Activated T-cell treated with anti-CD3 and anti-CD28 coated beads for 1 hour (primary cell): Measurements from ENCODE around the gene SPATA46.

Experiments
- DNase-seq: peaks from one replicate; pipeline ENCODE4 v3.0.0-alpha.2; 2020; ENCODE audit warnings: low read depth

The SPATA46 gene

DNA sequence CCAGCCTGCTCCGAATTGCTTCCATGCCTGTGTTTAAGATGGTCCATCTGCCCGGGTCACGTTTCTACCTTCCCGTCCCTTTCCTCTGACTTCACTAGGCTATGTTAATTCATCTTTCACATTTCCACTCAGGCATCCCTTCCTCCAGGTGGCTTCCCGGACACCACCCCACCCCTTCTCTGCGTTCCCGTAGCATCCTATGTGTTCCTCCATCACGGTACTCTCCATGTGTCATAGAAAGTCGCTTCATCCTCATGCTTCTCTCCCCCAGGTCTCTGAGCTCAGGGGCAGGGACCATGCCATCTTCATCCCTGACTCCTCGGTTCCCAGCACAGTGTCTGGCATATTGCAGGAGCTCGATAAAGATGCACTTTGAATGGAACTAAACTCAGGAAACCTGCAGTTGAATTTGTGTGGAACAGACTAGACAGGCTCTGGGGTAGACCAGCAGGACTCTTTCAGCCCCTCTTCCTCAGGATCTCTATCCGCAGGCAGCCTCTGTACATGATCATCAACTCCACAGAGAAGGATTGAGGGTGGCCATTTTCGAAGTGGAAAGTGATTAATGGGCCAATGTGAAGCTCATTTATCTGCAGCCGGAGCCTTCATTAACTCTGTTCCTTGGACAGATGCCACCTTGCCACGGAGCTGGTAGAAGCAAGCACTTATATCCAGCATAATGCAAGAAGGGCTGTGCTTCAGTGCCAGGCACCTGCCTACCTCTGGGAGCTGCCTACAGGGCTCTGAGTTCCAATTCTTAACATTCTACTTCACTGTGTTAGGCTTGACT, 13.9 kb upstream of the SPATA46 start:
- no peak for DNase-seq

DNA sequence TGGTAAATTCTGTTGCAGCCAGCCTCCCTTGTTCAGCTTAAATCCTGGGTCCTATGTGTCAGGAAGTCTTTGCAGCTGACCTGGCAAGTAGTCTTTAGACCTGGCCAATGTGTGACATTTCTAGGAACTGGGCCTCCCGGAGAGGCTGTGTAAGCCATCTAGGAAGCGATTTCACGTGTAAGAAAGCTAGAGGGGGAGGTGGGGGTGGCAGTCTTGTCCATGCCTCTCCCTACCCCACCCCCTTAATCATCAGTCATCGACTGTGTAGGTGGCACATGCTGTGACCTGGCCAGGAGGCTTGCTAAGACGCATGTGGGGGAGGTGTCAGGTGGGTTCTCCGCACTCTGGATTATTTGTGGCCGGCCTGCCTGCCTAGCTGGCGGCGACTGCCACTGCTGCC, 13.3 kb upstream of the SPATA46 start:
- no peak for DNase-seq

DNA sequence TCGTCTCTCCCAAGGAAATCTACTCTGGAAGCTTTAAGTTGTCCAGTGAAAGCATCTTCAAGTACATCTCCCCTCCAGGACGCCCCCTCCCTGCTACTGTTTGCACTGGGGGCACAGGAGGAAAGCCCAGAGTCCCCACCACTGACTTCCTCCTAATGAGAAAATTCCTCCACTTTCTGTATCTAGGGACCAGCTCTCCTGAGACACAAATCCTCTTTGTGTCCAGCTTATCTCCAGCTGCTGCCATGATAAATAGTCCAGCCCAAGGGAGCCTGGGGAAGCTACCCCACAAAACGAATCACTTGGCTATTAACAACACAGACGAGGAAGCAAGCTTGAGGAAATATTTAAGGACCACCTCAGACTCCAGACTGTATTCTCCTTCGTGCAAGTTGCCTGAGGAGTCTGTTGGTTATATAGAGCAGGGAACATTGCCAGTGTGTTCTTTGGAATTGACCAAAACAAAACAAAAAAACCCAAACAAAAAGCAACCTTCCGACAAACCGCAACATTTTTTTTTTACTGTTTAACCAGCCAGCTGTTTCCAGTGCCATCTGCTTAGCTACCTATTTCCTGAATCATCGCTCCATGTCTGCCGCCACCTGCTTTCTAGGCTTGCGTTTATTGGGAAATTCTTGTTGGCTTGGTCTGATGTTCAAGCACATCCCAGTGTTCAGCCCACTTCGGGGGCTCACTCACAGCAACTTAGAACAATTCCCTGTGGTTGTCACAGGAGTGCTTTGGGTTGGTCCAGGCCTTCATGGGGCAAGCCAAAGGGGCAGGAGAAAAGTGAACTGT, 12.6 kb upstream of the SPATA46 start:
- DNase-seq: no peak

DNA sequence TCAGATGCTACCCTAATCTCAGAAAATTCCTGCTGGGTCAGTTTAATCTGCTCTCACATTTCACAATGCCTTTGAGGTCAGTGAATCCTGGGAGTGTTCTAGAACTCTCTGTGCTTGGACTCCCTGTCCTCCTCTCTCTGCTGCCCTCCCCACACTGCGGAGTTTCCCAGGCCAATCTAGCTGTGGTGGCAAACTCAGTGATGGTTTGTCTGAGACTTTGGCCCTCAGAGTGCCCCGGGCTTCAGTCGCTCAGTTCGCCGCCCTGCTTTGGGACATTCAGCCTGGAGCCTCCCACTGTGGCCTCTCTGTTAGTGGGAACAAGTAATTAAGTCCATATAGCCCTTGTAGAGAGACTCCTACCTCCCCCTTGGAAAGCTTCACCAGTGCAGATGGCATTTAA, 12.0 kb upstream of the SPATA46 start:
- no peak for DNase-seq

DNA sequence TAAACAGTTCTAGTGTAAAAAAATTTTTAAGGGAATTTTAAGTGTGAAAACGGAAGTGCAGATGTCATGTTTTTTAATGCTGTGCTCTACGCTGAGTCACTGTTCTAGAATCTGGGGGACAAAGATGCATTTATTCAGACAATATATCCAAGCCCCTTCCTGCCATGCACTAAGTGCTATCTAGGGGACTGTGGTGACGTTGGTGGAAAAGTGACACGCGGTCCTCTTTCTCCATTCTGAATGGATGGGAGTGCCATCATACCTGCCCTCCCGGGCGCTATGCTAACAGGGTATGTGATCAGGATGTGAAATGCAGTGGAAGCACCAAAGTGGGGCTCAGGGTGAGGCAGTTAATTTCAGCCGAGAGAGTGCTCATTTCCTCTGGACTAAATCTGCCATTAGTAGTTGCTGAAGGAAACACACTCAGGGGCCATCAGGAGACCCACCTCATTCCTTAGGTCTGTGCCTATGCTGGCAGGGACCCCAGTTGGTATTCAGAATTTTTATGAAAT, 11.5 kb upstream of the SPATA46 start:
- no peak for DNase-seq

DNA sequence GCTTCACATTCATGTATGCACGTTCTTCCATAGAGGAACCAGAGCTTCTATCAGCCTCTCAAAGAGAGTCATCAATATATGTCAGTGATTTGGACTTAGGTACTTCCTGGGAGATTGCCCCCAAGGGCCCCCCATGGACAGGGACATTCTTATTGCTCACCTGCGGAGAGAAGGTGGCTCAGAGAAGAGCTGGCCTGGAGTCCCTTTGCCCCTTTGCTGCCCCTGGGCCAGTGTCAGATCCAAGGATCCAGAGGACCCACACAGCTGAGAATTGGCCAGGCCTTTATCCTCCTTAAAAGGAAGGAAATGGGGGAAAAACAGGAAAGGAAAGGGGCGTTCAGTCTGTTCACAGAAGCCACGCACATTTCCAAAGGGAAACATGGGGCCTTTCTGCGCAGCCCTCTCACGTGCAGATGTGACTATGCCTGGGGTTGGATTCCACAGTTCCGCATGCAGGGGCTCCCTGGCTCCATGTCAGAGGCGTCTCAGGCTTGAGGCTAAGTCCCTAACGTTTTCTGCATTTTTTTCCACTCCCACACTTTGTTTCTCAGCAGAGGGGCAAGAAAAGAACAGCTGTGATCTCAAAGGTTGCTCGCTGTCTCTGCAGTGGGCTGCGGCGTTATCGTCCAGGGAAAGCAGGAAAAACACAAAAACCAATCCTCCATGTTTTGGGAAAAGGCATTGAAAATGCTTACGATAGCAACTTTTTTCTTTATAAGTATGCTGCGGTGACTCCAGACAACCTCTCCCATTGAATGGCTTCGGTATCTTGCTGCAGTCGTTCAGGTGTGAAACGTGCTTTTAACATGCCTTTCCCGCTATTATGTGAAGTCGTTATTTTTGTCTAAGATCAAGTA, 10.8 kb upstream of the SPATA46 start:
- DNase-seq: no peak

DNA sequence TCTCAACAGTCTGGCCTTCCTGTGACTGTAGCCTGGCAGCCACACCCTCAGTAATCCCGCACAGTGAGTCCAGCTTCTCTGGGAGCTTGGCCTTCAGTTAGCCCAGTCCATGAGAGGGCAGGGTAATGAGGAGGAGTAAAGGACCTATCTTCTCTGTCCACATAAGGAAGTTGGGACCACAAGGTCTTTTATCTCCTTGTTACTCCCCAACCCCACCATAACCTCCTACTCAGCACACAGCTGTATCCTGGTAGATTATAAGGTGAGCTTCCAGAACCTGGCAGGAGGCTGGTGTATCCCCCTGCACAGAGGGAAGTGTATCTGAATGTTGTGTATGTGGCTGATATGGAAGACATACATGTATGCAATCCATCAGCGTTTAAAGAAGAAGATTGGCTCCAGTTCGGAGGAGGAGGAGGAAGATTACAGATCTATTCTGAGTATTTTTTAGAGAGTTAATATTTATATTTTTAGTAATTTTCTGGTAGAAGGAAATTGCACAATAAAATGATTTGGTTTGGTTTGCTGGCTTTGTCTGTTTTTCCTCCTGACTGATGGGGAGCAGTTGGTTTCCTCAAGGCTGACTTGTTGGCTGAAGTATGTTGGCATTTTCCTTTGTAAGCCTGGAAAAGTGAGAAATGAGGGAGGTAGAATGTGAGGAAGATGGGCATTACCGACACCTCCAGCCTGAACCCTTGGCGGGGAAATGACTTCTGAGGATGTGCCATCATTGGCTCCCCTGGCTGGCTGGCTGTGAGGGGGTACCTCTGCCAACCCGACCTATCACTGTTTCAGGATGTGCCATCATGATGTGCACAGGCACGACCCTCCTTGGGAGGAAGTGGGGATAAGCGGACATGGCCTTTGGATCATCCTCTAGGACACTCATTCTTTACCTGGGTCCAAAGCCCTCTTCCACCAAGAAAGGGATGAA, 9.9 kb upstream of the SPATA46 start:
- DNase-seq: no peak

DNA sequence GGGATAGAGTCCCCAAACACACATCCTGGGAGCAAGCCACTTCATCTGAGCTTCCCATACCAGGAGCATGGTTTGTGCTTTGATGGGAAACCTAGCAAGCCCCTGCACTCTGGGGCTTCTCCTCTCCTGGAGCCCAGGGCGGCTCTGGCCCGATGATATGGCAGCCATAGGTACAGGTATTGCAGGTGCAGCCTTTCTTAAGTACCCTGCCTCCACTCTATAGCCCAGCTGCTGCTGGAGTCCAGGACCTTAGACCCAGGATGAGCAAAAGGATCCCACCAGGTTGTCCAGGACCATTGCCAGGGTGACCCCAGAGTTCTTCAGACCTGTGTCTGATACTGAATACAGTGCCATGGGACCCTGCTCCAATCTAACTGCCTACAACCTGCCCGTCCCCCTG, 9.0 kb upstream of the SPATA46 start:
- DNase-seq: no peak

DNA sequence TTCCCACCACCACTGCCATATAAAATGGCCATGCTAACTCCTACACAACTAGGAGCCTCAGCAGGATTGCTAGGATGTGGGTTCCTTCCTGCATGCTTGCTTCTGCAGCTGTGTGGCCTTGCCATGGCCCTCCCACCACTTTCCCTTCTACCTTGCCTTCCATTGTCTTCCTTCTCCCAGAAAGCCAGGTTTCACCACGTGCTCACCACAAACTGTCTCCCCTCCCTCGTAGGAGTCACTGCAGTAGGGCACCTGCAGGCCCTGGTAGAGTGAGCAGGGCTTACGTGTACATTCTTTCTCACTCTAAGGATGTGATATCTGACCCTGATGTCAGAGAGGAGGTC, 8.6 kb upstream of the SPATA46 start:
- no peak for DNase-seq

DNA sequence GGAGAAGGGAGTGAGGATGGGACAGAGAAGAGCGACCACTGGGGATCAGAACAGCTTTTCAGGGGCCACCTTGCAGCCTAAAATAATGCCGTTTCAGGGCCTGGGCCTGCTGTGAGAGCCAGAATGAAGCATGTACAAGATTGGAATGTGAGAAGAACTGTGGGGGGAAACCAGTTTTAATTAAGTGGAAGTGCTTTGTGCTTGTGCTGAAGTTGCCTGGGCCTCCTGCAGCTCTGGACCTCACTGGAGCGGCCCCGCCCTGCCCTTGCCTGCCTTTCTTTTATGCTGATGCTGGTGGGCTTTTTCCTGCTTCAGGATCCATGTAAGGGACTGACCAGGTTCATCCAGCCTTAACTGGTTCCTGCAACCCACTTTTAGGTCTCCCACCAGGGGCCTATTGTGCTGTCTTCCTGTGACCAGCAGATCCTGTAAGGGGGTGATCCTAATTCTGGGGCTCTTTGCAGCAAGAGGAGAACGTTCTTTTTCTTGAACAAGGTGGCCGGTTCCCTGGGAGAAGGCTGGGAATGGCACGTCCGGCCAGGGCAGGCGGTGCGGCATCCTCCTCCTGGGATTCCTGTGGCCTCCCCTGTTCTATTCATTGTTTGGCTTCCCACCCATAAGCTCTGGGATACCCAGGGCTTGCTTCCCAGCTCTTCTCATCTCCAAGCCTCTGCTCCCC, 8.1 kb upstream of the SPATA46 start:
- no peak for DNase-seq

DNA sequence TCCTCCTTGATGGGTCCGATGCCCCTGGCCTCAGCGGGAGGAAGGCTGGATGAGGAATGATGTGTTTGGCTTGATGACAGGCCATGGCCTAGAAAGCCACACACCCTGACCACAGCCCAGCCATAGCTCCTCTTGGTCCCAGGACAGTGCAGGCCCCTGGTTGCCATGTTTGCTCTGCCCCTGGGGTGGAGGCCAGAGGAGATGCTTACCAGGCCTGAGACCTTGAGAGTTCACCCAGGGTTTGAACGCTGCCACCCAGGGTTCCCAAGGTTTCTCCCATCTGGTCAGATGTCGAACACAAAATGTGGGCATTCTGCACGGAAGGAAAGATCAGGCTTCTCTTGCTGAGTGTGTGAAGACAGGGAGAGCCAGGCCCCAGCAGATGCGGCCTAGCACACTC, 7.5 kb upstream of the SPATA46 start:
- no peak for DNase-seq

DNA sequence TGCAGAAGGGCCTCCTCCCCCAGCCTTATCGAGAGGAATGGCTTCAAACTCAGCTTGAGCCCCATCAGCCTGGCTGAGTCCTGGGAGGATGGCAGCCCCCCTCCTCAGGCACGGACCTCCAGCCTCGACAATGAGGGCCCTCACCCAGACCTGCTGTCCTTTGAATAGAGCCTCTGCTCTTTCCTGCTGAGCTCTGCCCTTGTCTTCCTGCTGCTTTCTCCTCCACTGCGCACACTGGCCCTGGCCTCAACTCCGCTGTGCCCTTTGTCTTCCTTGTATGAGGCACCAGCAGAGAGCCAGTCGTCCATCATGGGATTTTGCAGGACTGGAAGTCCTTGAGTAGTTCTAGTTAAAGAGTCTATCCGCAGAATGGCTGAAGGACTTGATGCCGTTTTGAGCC, 6.9 kb upstream of the SPATA46 start:
- DNase-seq: no peak

DNA sequence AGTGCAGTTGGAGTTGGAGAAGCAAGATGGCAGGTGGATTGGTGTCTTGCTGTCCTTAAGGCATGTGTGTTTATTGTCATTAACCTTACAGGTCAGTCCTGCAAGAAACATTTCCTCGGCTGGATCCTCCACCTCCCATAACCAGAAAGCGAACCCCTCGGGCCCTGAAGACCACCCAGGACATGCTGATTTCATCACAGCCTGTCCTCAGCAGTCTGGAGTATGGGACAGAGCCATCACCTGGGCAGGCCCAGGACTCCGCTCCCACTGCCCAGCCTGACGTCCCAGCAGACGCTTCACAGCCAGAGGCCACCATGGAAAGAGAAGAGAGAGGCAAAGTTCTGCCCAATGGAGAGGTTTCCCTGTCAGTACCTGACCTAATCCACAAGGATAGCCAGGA, 6.4 kb upstream of the SPATA46 start:
- no peak for DNase-seq

DNA sequence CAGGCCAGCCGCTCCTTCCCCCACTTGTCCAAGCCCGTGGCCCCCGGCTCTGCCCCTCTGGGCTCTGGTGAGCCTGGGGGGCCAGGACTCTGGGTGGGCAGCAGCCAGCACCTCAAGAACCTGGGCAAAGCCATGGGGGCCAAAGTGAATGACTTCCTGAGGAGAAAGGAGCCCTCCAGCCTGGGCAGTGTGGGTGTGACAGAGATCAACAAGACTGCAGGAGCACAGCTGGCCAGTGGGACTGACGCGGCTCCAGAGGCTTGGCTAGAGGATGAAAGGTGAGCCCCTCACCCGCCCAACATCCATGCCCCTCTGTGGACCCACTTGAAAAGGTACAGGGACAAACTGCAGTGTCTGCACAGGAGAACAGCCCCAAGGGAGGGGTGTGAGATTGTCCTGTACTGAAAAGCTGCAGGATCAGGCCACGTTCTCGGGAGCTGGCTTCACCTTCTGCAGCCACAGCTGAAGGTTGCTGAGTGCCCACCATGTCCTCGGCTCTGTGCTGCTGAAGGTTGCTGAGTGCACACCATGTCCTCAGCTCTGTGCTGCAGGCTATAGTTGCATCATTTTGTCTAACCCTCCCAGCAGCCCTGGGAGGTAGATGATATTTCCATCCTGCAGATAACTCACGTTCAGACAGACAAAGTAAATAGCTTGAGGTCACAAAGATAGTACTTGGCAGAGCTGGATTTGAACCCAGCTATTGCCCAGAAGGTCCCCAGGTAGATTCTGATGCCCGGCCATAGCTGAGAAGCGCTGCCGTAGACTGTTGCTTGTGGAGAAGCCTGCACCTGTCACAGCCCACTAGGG, 5.5 kb upstream of the SPATA46 start:
- DNase-seq: no peak

DNA sequence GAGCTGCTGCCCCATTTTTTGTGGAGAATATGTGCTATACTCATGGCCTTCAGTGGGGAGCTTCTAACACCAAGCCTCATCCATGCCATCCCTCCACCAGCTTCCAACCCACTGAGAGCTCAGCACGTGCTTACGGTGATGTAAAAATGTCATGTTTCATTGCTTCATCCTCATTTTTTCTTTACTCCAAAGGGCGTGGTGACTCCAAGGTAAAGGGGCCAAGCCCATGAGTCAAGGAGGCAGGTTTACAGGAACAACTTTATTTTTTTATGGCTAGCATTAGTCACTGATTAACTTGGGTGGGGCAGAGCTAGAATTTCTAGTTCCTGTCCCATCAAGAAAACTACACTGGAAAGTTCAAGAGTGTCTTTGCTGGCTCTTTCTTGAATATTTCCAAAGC, 4.7 kb upstream of the SPATA46 start, which contains the start of gene C1orf226:
TSS of gene C1orf226 (plus strand) at position 346 of the 400 bp plus-strand sequence. CDS start 174 bp downstream, outside the sequence.
- DNase-seq: no peak

DNA sequence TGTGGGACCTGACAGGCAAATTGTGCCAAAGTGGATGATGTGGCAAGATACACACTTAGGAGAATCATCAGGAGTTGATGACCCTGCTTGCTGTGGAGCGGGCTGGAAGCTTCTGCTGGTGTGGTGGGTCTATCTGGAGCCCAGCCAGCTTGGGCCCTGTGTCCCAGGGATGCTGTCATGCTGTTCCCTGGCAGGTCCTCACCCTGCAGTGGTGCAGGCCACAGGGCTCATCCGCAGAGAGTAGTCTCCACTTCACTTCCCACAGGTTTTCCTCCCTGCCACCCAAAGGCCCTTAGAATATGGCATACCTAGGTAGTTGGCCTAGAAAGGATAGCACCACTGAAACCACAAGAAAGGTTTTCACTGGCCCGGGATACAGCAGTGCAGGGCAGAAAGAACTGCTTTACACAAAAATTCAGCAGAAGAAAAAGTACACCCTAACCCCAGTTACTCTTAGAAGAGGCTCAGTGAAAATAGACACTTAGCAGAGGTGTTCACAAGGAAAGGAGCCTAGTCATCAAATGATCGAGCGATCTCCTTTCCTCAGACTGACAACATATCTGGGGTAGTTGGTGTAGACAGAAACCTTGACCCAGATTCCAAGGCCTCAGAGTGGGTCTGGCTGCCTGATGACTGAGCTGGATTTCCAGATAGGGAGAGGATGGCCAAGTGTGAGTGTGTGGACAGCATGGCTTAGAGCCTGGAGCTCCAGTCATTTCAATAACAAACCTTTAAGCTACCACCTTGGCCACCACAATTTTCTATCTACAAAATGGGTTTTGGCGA, 3.6 kb upstream of the SPATA46 start:
- no peak for DNase-seq

DNA sequence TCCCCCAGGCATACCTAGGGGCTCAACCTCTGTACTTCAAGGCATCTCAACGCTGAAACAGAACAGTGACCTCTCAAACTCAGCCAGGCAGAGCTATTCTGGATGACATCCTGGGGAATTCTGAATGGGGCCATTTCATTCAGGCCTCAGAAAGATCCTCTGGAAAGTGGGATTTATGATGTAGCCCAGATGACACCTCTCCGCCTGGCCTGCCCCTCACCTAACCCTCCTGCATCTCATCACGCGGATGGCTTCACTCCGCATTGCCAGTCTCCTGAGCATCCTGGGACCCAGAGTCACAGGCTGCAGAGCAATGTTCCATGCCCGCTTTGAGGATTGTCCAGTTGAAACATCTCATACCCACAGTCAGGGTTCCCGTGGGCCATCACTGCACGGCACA, 1.2 kb downstream of the SPATA46 start:
- no peak for DNase-seq

DNA sequence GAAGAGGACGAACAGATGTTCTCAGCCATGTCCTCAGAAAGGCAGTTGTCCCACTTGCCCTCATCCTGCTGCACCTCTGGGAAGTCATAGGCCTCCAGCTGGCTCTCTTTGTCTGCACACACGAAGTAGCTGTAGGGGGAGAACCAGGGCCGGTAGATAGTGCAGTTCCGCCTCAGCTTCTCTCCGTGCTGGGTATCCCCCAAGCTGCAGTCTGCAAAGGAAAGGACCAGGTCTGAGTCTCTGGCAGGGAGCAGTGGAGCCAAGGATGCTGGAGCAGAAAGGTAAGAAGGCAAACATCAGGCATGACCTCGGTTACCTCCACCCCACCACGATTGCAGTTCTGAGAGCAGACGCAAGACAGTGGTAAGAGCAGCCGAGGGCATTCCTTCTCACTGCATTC, 2.2 kb downstream of the SPATA46 start:
- DNase-seq: no peak
